A549 (cell line): ENCODE data around the gene NR3C1. TPM values are rescaled to one million over a fixed set of nuclear protein-coding genes. Genes with fewer than 3 reads are reported as not detected.

Source experiments
- ATAC-seq, 2 experiments: fragments of 200-7000 bp in 1 of 2; fragments of >200 bp in 1 of 2; cut with Nextera tagmentation in 1 of 2; cut with Tn5 transposase in 1 of 2; 3 replicates each; pipeline versions ENCODE4 v1.8.0 to v1.9.1; 2018 to 2020; ENCODE audit warnings: mild to moderate bottlenecking in 1 of 2, moderate library complexity in 1 of 2
- CTCF ChIA-PET: fragments of 300-600 bp; sonication (Branson Sonifier 250); formaldehyde crosslinking; extraction: SDS; loops from one replicate; lab custom pipeline; 2021; ENCODE audit warnings: antibody characterized with exemption, inconsistent platforms; lab: Yijun Ruan, JAX
- POLR2A ChIA-PET: fragments of 350-600 bp; formaldehyde crosslinking; extraction: SDS; loops from one replicate; lab custom pipeline; 2021; ENCODE audit warnings: antibody characterized with exemption, inconsistent platforms; lab: Yijun Ruan, JAX
- DNase-seq, 2 experiments: peaks; one replicate each; pipeline versions ENCODE4 v3.0.0 to v3.0.0-alpha.2; 2011 to 2016; ENCODE audit warnings: low read depth in 1 of 2, low spot score in 1 of 2
- FAIRE-seq: peaks from 2 replicates; lab custom pipeline; 2011; peaks lifted over from hg19 to GRCh38; lab: Jason Lieb, UNC
- H3K27ac ChIP-seq, 2 experiments: fragments of >200 bp; sonication (Bioruptor Twin); formaldehyde crosslinking; 3 replicates each; pipeline ENCODE4 v1.5.1; 2016 to 2017
- H3K4me1 ChIP-seq: fragments of >200 bp; sonication (Bioruptor Twin); formaldehyde crosslinking; 3 replicates; pipeline ENCODE4 v1.6.1; 2016
- H3K4me2 ChIP-seq: fragments of >200 bp; sonication (Bioruptor Twin); formaldehyde crosslinking; 3 replicates; pipeline ENCODE4 v1.6.1; 2016
- H3K4me3 ChIP-seq: fragments of >200 bp; sonication (Bioruptor Twin); formaldehyde crosslinking; 3 replicates; pipeline ENCODE4 v1.5.1; 2016
- H3K9me3 ChIP-seq: fragments of >200 bp; sonication (Bioruptor Twin); formaldehyde crosslinking; 3 replicates; pipeline ENCODE4 v1.6.1; 2016
- ATOH8 ChIP-seq: fragments of 250-450 bp; sonication (Bioruptor Pico); IDR thresholded peaks from 2 replicates; pipeline ENCODE4 v1.5.0; 2020; ENCODE audit warnings: low read depth, mild to moderate bottlenecking, moderate library complexity
- BHLHE40 ChIP-seq: IDR thresholded peaks from 2 replicates; pipeline ENCODE4 v1.6.1; 2012; ENCODE audit warnings: low read depth, low read length, inconsistent platforms
- CBX2 ChIP-seq: fragments of 200-600 bp; sonication (generic); IDR thresholded peaks from 2 replicates; pipeline ENCODE4 v1.6.1; 2016; ENCODE audit warnings: low read depth, mild to moderate bottlenecking, borderline replicate concordance
- CEBPB ChIP-seq, 2 experiments: fragments of >200 bp in 1 of 2; sonication (Bioruptor Twin) in 1 of 2; formaldehyde crosslinking in 1 of 2; IDR thresholded peaks; 2 replicates each; pipeline ENCODE4 v1.6.1; 2012 to 2016
- CHD2 ChIP-seq: fragments of 150-350 bp; IDR thresholded peaks from 2 replicates; pipeline ENCODE4 v1.6.1; 2014; ENCODE audit warnings: low read length; ENCODE audit not compliant: partially characterized antibody
- EHF ChIP-seq: fragments of 250-450 bp; sonication (Bioruptor Pico); IDR thresholded peaks from 2 replicates; pipeline ENCODE4 v1.5.0; 2020; ENCODE audit warnings: mild to moderate bottlenecking
- EHMT2 ChIP-seq: fragments of 200-600 bp; sonication (generic); IDR thresholded peaks from 2 replicates; pipeline ENCODE4 v1.6.1; 2016; ENCODE audit warnings: antibody characterized with exemption, low read depth, mild to moderate bottlenecking, moderate library complexity
- ESRRA ChIP-seq: fragments of 150-350 bp; IDR thresholded peaks from 2 replicates; pipeline ENCODE4 v1.6.1; 2014; ENCODE audit warnings: mild to moderate bottlenecking, low read length, borderline replicate concordance
- FOSL2 ChIP-seq, 2 experiments: fragments of 450-650 bp in 1 of 2; fragments of >200 bp in 1 of 2; sonication (Bioruptor Twin) in 1 of 2; formaldehyde crosslinking; IDR thresholded peaks; 2 replicates each; pipeline versions ENCODE4 v1.5.0 to v1.6.1; 2016 to 2020; ENCODE audit warnings: mild to moderate bottlenecking in 1 of 2, moderate library complexity in 1 of 2
- HDAC2 ChIP-seq: fragments of 200-600 bp; sonication (generic); IDR thresholded peaks from 2 replicates; pipeline ENCODE4 v1.6.1; 2016
- HES2 ChIP-seq: fragments of >200 bp; sonication (Bioruptor Twin); formaldehyde crosslinking; IDR thresholded peaks from 2 replicates; pipeline ENCODE4 v1.6.1; 2016
- HOXA7 ChIP-seq: fragments of 250-450 bp; sonication (Bioruptor Pico); IDR thresholded peaks from 2 replicates; pipeline ENCODE4 v1.5.0; 2020; ENCODE audit warnings: mild to moderate bottlenecking, moderate library complexity
- HOXB5 ChIP-seq: fragments of 250-450 bp; sonication (Bioruptor Pico); IDR thresholded peaks from 2 replicates; pipeline ENCODE4 v1.5.0; 2020; ENCODE audit warnings: mild to moderate bottlenecking, moderate library complexity
- JUN ChIP-seq, 2 experiments: fragments of >200 bp; sonication (Bioruptor Twin); formaldehyde crosslinking; IDR thresholded peaks; 2 replicates in 1 of 2; 3 replicates in 1 of 2; pipeline ENCODE4 v1.6.1; 2016 to 2017
- KDM1A ChIP-seq: fragments of 200-600 bp; sonication (generic); IDR thresholded peaks from 2 replicates; pipeline ENCODE4 v1.6.1; 2016; ENCODE audit warnings: low read depth, mild to moderate bottlenecking
- KDM5A ChIP-seq: fragments of 200-600 bp; sonication (generic); IDR thresholded peaks from 2 replicates; pipeline ENCODE4 v1.6.1; 2016; ENCODE audit warnings: antibody characterized with exemption, mild to moderate bottlenecking
- MAX ChIP-seq: IDR thresholded peaks from 2 replicates; pipeline ENCODE4 v1.6.1; 2012
- PHF8 ChIP-seq: fragments of 200-600 bp; sonication (generic); IDR thresholded peaks from 2 replicates; pipeline ENCODE4 v1.6.1; 2016; ENCODE audit warnings: low read depth, mild to moderate bottlenecking, antibody characterized with exemption, moderate library complexity, borderline replicate concordance
- RAD21 ChIP-seq, 2 experiments: fragments of >200 bp in 1 of 2; sonication (Bioruptor Twin) in 1 of 2; formaldehyde crosslinking in 1 of 2; IDR thresholded peaks in 1 of 2; conservative IDR thresholded peaks in 1 of 2; 2 replicates in 1 of 2; 3 replicates in 1 of 2; pipeline ENCODE4 v1.6.1; 2012 to 2018; ENCODE audit warnings: inconsistent platforms in 1 of 2
- RARB ChIP-seq: fragments of 250-450 bp; sonication (Bioruptor Pico); IDR thresholded peaks from 2 replicates; pipeline ENCODE4 v1.8.0; 2021; ENCODE audit warnings: mild to moderate bottlenecking, moderate library complexity
- RCOR1 ChIP-seq: fragments of 150-350 bp; IDR thresholded peaks from 2 replicates; pipeline ENCODE4 v1.6.1; 2014; ENCODE audit warnings: antibody characterized with exemption, low read length, low read depth
- REST ChIP-seq: fragments of 200-600 bp; sonication (generic); IDR thresholded peaks from 2 replicates; pipeline ENCODE4 v1.6.1; 2016; ENCODE audit warnings: antibody characterized with exemption, mild to moderate bottlenecking, moderate library complexity
- SMC3 ChIP-seq: fragments of >200 bp; sonication (Bioruptor Twin); formaldehyde crosslinking; IDR thresholded peaks from 3 replicates; pipeline ENCODE4 v1.6.1; 2018; ENCODE audit warnings: inconsistent platforms
- SREBF2 ChIP-seq: fragments of 450-650 bp; IDR thresholded peaks from 2 replicates; pipeline ENCODE4 v1.6.1; 2014; ENCODE audit warnings: mild to moderate bottlenecking, moderate library complexity
- USF2 ChIP-seq: fragments of 450-650 bp; IDR thresholded peaks from 2 replicates; pipeline ENCODE4 v1.6.1; 2014; ENCODE audit warnings: antibody characterized with exemption
- ZFP36 ChIP-seq: fragments of 450-650 bp; IDR thresholded peaks from 2 replicates; pipeline ENCODE4 v1.6.1; 2014; ENCODE audit warnings: borderline replicate concordance; ENCODE audit not compliant: partially characterized antibody
- ZSCAN20 ChIP-seq: fragments of 250-450 bp; sonication (Bioruptor Pico); IDR thresholded peaks from 2 replicates; pipeline ENCODE4 v1.8.0; 2022; ENCODE audit warnings: mild to moderate bottlenecking, moderate library complexity
- WGBS: methylation state at CpG from one replicate; pipeline ENCODE4 v1.1.6; 2017; ENCODE audit errors: missing lambda C conversion rate; 5-methylcytosine and 5-hydroxymethylcytosine counted together
- polyA plus RNA-seq, 4 experiments: library from polyadenylated mRNA; depleted of rRNA in 3 of 4; stranded (reverse); fragments of >200 nt; fragmentation: RNase III in 1 of 4; extraction: RNeasy Plus Mini Kit Qiagen cat#74134 plus additional on column Dnase treatment in 1 of 4; gene quantifications; 2 replicates in 3 of 4; 3 replicates in 1 of 4; pipeline ENCODE4 v1.2.3, GENCODE V29; 2011 to 2017

The NR3C1 gene
- polyA plus RNA-seq, 2 of the 4 experiments (the other 2 are of a cell fraction) = 46.5 to 73.0 TPM

- FAIRE-seq (no peak), DNase-seq (no peak)
- H3K27ac ChIP-seq = peak overlapping the region in 1 of 2 experiments; percentile 12; a peak in 1 of 6 replicates
- CTCF ChIA-PET = no interaction called here
- TF ChIP-seq RCOR1 (no peak), KDM1A (no peak), SMC3 (no peak), PHF8 (no peak), ZSCAN20 (CRISPR knock-in tag) (no peak), CEBPB (IDR thresholded peaks at IDR 0.05) (no peak), ESRRA (no peak), REST (no peak)
- TF ChIP-seq, all 56 proteins: peak for 0
- Histone ChIP-seq H3K4me3 (no peak overlapping the region), H3K4me2 (no peak overlapping the region), H3K9me3 (no peaks in the 10 kb centered on the region), H3K4me1 (no peaks in the 10 kb centered on the region)
- POLR2A ChIA-PET = no interaction called here
- ATAC-seq = no peak
- WGBS = 83% methylated on average over 1 of the region's 1 CpG
Measured at GRCh38 chr5:143447983-143448382, 44.5 kb upstream of the NR3C1 start.

GRCh38 chr5:143446535-143447226 is 43.2 kb upstream of the NR3C1 start:
- DNase-seq (no peak), FAIRE-seq (no peak), ATAC-seq (no peak)
- CTCF ChIA-PET = interaction anchor here (0.6 to 0.8 kb wide), 4 partner anchors 21 to 573 kb away, joined by 3 to 5 read pairs (median 4); no protein-coding TSS in a partner anchor
- H3K4me1 ChIP-seq = no peaks in the 10 kb centered on the region
- 45% methylated on average over 1 of the region's 1 CpG for WGBS
- POLR2A ChIA-PET = interaction anchor here (0.7 kb wide), 1 partner anchor 49 kb away, joined by 6 read pairs; no protein-coding TSS in a partner anchor
- no peak overlapping the region for H3K4me3 ChIP-seq
- no peak overlapping the region for H3K27ac ChIP-seq
- no peak overlapping the region for H3K4me2 ChIP-seq
- H3K9me3 ChIP-seq = no peaks in the 10 kb centered on the region
- TF ChIP-seq HOXA7 (CRISPR knock-in tag) (no peak), KDM5A (no peak), JUN (IDR thresholded peaks at IDR 0.05) (no peak), HDAC2 (no peak), HOXB5 (CRISPR knock-in tag) (no peak), SREBF2 (no peak), FOSL2 (IDR thresholded peaks at IDR 0.05) (no peak), FOSL2 (CRISPR knock-in tag; IDR thresholded peaks at IDR 0.05) (no peak), EHMT2 (no peak), MAX (no peak), RARB (CRISPR knock-in tag) (no peak), ZFP36 (no peak), CHD2 (no peak), RAD21 (conservative IDR thresholded peaks at IDR 0.05 in 1 of 2, IDR thresholded peaks at IDR 0.05 in 1 of 2) (no peak), EHF (CRISPR knock-in tag) (no peak), CBX2 (no peak), HES2 (no peak), ATOH8 (CRISPR knock-in tag) (no peak), BHLHE40 (no peak), USF2 (no peak)
